HAP-1 (cell line): ENCODE results near the gene MRPL52.
"Not testable (repeated sequence)": the region's sequence is repeated elsewhere in the genome, so short reads cannot be mapped to it uniquely, and the experiment has no call there.

Source experiments
- DNase-seq, 2 experiments: peaks; one replicate each; pipeline ENCODE4 v3.0.0-alpha.2; 2016 to 2020; ENCODE audit warnings: low spot score in 2 of 2
- H3K27me3 ChIP-seq: fragments of 250-450 bp; sonication (Bioruptor Pico); 2 replicates; pipeline ENCODE4 v1.5.1; 2020; ENCODE audit warnings: low read depth, mild to moderate bottlenecking, moderate library complexity
- H3K36me3 ChIP-seq: fragments of 250-450 bp; sonication (Bioruptor Pico); replicated peaks from 2 replicates; pipeline ENCODE4 v1.5.1; 2020; ENCODE audit warnings: mild to moderate bottlenecking
- H3K4me1 ChIP-seq: fragments of 250-450 bp; sonication (Bioruptor Pico); 2 replicates; pipeline ENCODE4 v1.5.1; 2020; ENCODE audit warnings: mild to moderate bottlenecking
- H3K4me3 ChIP-seq: fragments of 250-450 bp; sonication (Bioruptor Pico); 2 replicates; pipeline ENCODE4 v1.5.1; 2020; ENCODE audit warnings: mild to moderate bottlenecking, moderate library complexity
- H3K9me3 ChIP-seq: fragments of 250-450 bp; sonication (Bioruptor Pico); 2 replicates; pipeline ENCODE4 v1.5.1; 2020; ENCODE audit warnings: mild to moderate bottlenecking, moderate library complexity
- in situ Hi-C: fragments of 300-500 bp; cut with MboI; formaldehyde crosslinking; loops from 3 replicates; pipeline ENCODE4 v1.14.3; 2020; ENCODE audit warnings: low sequenced_read_pairs, inconsistent platforms, mixed read lengths

Gene MRPL52

DNA sequence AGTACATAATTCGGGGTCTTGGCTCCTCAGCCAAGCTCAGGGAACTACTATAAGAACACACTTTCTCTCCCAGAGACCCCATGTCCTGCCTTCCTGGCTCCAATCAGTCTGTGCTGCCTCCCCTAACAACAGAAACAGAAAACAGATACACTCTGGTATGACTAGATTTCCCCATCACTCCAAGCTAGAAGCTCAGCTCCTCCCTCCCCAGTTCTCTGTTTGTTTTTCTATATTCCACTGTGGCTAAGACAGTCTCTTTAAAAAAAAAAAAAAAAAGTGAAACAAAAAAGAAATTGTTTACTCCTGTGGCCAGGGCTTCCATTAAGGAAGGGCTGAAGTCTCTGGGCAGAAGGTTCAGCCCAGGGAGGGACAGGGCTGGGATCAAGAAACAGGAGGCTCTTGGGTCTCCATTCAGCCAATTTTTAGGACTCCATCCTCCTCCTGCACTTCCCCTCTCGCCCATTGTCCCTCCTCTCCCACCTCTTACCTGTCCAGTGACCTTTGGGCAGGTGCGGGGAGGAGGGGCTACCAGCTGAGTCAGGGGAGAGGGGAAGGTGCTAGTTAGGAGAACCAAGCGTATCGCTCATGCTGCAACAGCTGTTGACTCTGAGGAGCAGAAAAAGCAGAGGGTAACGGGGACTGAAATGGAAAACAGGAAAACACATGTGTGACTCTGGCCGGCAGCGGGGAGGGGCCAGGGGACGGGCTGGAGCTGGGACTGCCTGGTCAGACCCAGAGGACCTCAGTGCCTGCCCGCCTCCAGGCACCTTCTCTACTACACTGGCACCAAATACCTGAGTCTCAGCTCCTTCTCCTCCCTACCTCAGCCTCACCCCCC lies 10.3 kb upstream of the MRPL52 start:
- Histone ChIP-seq H3K4me3 (no peak overlapping the region), H3K36me3 (no peaks in the 10 kb centered on the region), H3K4me1 (peaks cover 12% of the 10 kb centered on the region), H3K9me3 (no peaks in the 10 kb centered on the region), H3K27me3 (no peaks in the 10 kb centered on the region)
- in situ Hi-C loops = no loop called here
- DNase-seq = no peak

DNA sequence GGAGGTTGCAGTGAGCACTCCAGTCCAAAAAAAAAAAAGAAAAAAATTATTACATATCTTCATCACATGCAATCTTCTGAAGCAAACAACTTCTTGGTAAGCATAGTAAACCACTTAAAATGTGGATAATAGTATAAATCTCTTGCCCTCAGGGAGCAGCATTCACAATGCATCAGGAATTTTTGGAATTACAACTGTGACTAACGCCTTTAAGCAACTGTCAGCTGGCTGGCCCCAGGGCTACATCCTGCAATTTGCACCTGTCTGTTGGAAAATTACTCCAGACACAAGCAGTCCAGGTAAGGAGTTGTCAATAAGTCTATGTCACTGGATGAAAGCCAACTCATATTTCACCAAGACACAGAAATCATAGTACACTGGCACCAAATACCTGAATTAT lies 9.0 kb upstream of the MRPL52 start:
- Histone ChIP-seq H3K27me3 (no peaks in the 10 kb centered on the region), H3K9me3 (no peaks in the 10 kb centered on the region), H3K4me3 (no peak overlapping the region), H3K36me3 (no peaks in the 10 kb centered on the region), H3K4me1 (peaks cover 8% of the 10 kb centered on the region)
- in situ Hi-C loops = no loop called here
- no peak for DNase-seq

DNA sequence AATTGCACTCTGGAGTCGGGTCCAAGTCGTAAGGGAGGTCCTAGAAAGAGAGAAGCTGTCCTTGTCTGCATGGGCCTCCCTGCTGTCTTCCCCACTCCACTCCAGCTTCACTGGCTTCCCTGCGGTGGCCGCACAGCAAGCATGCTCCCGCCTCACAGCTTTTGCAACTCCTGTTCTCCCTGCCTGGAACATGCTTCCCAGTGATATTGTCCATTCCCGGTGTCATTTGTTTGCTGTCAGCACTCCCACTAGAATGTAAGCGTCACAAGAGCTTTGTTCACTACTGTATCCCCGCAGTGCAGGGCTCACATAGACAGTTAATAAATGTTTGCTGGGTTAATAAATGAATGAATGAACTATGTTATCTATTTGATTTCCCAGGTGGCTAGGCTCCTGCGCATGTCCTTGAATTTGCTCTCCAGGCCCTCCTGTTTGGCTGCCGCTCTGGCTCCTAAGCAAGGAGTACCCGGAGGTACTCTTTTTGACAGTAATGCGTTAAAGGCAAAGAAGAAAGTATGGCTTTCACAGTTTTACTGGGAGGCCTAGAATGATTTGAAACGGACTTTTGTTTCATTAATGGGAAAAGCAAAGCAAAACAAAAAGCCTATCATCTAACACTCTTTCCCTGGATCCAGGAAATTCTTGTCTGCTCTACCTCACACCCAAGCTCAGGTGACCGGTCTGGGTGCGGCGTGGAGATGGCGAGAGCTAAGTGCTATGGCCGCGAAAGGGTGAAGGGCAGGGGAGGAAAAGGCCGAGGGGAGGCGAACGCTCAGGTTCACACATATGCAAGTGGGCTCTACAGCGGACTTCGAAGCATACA lies 8.3 kb upstream of the MRPL52 start:
- in situ Hi-C loops = no loop called here
- no peak overlapping the region for H3K4me3 ChIP-seq
- no peak for DNase-seq
- no peaks in the 10 kb centered on the region for H3K27me3 ChIP-seq
- no peaks in the 10 kb centered on the region for H3K9me3 ChIP-seq
- H3K36me3 ChIP-seq = no peaks in the 10 kb centered on the region
- H3K4me1 ChIP-seq = peaks cover 8% of the 10 kb centered on the region

DNA sequence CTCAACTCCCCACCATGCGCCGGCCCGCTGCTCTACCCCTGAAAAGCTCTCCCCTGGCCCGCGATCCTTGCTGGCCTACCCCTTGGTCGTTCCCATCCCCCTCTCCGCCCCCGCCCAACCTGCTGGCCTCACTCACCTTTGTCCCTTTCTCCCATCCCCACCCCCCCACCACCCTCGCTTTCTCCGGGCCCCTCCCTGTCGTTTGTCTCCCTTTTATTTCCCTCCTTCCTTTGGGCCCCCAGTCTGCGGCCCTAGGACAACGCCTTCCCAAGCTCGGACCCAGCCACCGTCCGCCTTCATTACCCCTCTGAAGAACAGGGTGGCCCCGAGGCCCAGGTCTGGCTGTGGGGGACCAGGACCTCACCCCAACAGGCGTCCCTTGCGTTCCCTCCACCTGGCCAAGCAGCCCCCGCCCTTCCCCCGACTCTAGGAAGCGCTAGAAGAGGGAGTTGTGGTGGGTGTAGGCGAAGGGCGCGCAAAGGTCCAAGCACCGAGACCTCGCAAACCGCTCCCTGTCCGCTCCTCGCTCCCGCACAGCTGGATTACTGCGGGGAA lies 7.6 kb upstream of the MRPL52 start:
- no peaks in the 10 kb centered on the region for H3K27me3 ChIP-seq
- H3K4me1 ChIP-seq = peaks cover 8% of the 10 kb centered on the region
- H3K4me3 ChIP-seq = no peak overlapping the region
- no peaks in the 10 kb centered on the region for H3K9me3 ChIP-seq
- no peak for DNase-seq
- in situ Hi-C loops = no loop called here
- no peaks in the 10 kb centered on the region for H3K36me3 ChIP-seq

DNA sequence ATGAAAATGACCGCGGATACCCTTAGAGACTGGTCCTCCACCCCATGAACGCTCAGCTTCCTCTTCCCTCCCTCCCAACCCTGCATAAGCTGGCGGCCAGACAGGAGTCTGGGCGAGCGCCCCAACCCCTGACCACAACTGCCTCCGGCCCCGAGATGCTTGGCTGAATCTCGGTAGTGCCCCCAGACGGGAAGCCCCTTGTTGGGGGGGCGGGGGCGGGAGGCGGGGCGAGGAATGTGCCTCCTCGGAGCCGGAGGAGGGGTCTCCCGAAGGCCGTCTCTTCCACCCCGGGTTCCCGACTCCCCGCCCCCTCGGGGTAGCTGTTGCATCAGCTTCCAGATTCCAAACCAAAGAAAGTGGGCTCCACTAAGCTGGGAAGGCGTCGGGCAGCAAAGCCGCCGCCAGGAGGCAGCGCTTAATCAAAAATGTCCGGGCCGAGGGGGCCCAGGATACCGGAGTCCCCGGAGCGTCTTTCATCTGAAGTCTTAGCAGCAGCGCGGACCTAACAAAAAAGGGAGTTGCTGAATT lies 7.1 kb upstream of the MRPL52 start:
- in situ Hi-C loops = no loop called here

DNA sequence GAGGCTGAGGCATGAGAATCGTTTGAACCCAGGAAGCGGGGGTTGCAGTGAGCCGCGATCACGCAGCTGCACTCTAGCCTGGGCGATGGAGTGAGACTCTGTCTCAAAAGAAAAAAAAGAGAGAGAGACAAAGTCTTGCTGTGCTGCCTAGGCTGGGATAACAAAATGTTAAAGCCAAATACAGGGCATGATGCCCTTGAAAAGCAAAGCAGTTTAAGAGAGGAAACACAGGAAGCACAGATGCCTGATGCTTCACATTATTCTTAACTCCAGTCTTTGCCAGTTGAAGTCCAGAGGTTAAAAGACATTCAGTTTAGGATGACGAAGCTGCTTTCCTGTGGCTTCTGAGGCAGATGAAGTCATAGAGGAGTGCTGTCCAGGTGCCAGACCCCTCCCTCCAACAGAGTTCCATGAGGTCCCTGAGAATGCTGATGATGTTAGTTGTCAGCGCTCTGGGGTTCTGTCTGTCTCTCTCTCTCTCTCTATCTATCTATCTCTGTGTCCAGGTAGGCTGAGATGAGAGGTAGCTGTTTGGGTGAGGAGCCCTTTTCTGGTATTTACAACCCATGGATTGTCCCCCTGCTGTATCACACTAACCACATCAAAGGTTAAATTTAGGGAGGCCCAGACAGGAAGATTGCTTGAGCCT lies 4.9 kb upstream of the MRPL52 start:
- no peaks in the 10 kb centered on the region for H3K36me3 ChIP-seq
- DNase-seq = no peak
- no peaks in the 10 kb centered on the region for H3K9me3 ChIP-seq
- H3K4me1 ChIP-seq = peaks cover 12% of the 10 kb centered on the region
- H3K4me3 ChIP-seq = no peak overlapping the region
- in situ Hi-C loops = no loop called here
- H3K27me3 ChIP-seq = no peaks in the 10 kb centered on the region; the same call in 1 of the 2 replicates

More for the DNA sequence above, 7.1 kb upstream of the MRPL52 start:
- no peaks in the 10 kb centered on the region for H3K36me3 ChIP-seq
- peaks cover 8% of the 10 kb centered on the region for H3K4me1 ChIP-seq
- no peaks in the 10 kb centered on the region for H3K27me3 ChIP-seq
- no peaks in the 10 kb centered on the region for H3K9me3 ChIP-seq
- DNase-seq = peak; percentile 67 to 82
- H3K4me3 ChIP-seq = no peak overlapping the region

DNA sequence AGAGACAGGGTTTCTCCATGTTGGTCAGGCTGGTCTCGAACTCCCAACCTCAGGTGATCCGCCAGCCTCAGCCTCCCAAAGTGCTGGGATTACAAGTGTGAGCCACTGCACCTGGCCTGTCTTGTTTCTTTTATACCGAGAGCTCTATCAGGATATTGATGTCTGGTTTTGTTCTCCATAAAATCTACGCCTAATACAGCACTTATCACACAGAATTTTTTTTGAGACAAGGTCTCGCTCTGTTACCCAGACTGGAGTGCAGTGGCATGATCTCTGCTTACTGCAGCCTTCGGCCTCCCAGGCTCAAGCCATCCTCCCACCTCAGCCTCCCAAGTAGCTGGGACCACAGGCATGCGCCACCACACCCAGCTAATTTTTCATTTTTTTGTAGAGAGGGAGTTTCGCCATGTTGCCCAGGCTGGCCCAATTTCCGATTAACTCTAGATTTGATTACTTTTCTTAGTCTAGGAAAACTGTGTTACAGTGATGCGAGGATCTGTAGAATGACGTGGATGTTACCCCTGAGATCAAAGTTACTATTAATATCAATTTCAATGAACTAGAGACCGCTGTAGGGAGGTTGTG lies 519 bp upstream of the MRPL52 start:
- H3K27me3 ChIP-seq, H3K9me3 ChIP-seq, DNase-seq, in situ Hi-C loops: not testable (repeated sequence)
- Histone ChIP-seq H3K36me3 (peaks cover 21% of the 10 kb centered on the region), H3K4me3 (peak overlapping the region; percentile 99), H3K4me1 (peaks cover 10% of the 10 kb centered on the region)

DNA sequence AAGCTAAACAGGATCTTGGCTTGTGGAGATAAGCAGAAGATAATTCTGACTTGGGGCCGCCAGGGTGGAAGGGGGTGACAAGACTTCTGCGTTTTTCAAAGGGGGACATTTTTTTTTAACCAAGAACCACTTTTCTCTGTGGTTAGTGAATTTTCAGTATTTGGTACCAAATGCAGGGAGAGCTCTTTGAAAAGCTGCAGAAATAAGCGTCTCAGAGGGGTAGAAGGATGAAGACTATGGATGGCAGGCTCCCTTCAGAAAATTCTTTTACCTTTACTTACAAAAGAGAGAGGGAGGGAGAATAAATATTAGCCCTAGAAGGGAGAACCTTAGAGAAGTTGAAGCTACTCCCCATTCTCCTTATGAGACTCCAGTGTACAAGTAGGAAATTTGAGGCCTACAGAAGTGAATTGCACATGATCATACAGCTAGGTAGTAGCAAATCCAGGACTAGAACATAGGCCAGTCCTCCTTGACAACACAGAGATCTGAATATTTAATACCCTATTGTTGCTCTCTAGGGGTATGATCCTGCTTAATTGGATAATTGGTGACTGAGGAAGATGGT lies 840 bp downstream of the MRPL52 start:
- Histone ChIP-seq H3K4me3 (peak overlapping the region; percentile 99), H3K27me3 (no peaks in the 10 kb centered on the region; the same call in 1 of the 2 replicates), H3K4me1 (peaks cover 10% of the 10 kb centered on the region), H3K9me3 (no peaks in the 10 kb centered on the region), H3K36me3 (peaks cover 24% of the 10 kb centered on the region)
- in situ Hi-C loops = no loop called here
- no peak for DNase-seq

DNA sequence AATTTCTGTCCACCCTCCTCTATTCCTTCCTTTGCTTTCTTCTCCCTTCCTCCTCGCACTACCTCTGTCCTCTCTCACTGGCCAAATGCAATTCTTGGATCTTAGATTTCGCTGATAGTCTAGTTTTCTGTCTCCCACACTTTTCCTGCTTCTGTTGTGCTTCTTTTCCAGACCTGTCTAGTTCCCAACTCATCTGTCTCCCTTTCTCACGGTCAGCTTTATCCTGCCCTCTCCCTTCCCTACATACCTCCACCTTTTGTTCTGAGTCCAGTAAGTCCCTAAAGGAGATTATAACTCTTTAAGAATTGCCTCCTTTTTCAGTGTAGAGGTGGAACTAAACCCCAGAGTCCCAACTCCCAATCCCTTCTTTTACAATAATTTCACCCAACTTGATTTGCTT lies 5.8 kb downstream of the MRPL52 start:
- Histone ChIP-seq H3K9me3 (no peaks in the 10 kb centered on the region), H3K27me3 (no peaks in the 10 kb centered on the region), H3K36me3 (peaks cover 24% of the 10 kb centered on the region), H3K4me3 (no peak overlapping the region), H3K4me1 (peaks cover 3% of the 10 kb centered on the region)
- no peak for DNase-seq
- in situ Hi-C loops = no loop called here

DNA sequence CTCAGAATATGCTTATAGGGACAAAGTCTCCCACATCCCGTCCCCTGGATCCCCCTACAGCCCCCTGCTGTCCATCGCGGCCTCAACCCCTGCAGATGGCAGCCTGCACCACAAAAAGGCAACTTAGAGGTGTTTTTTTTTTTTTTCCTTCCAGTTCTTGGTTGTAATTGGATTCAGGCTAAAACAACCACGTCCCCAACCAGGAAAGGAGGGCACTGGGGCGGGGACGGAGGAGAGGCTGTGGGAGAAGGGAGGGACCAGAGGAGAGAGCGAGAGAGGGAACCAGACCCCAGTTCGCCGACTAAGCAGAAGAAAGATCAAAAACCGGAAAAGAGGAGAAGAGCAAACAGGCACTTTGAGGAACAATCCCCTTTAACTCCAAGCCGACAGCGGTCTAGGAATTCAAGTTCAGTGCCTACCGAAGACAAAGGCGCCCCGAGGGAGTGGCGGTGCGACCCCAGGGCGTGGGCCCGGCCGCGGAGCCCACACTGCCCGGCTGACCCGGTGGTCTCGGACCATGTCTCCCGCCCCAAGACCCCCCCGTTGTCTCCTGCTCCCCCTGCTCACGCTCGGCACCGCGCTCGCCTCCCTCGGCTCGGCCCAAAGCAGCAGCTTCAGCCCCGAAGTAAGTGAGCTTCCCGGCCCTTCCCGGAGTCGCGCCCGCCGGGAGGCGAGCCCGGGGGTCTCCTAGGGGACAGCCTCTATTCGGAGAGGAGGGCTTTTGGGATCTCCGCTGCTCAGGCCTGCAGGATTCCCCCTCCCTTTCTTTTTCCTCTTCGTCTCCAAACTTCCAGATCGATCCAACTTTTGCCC lies 6.8 kb downstream of the MRPL52 start, which contains the start of gene MMP14:
Gene MMP14 (plus strand): TSS at position 285 of the 813 bp plus-strand sequence. CDS start 233 bp downstream, at position 518.
- no peaks in the 10 kb centered on the region for H3K4me1 ChIP-seq
- no peak for DNase-seq
- no peaks in the 10 kb centered on the region for H3K9me3 ChIP-seq
- H3K36me3 ChIP-seq = peaks cover 20% of the 10 kb centered on the region
- in situ Hi-C loops = no loop called here
- no peaks in the 10 kb centered on the region for H3K27me3 ChIP-seq
- H3K4me3 ChIP-seq = no peak within 1 kb of the TSS

DNA sequence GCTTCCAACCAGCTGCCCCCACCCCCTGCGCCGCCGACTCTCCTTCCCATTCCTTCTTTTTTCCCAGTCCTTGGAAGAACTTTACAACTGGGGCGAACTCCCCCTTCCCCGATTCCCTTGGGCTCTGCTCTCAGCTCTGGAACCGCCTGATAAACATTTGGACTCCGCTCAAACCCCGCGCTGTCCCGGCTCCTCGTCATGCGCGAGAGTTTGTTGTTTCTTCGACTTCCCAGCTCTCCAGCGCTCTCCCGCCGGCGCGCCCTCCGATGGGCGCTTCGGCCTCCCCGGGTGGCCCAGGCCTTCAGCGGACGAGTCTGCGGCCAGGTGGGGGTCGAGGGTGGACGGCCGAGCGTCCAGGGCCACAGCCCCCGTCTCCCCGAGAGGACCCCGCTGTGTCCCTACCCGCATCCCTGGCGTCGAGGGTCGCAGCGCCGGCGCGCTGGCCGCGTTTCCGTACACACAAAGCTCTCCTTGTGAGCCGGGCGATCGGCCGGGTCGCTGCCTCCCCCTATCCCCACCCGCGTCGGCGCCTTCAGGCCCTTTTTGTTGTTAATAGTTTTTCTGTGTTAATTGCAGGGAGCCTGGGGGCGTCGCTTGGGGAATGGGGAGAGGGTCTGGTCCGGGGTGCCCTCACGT lies 7.5 kb downstream of the MRPL52 start:
- H3K36me3 ChIP-seq = peaks cover 19% of the 10 kb centered on the region
- H3K27me3 ChIP-seq = no peaks in the 10 kb centered on the region
- H3K4me1 ChIP-seq = no peaks in the 10 kb centered on the region
- in situ Hi-C loops = no loop called here
- H3K4me3 ChIP-seq = no peak overlapping the region
- no peak for DNase-seq
- no peaks in the 10 kb centered on the region for H3K9me3 ChIP-seq
